Gastrocnemius medialis (tissue), 4 donors: Measurements from ENCODE around the gene CALM1.

Source experiments
- POLR2A ChIP-seq, 2 donors: fragments of 450-650 bp; IDR thresholded peaks; one replicate each; pipeline ENCODE4 v1.6.1; 2017; ENCODE audit warnings: antibody characterized with exemption in 2 of 2, mild to moderate bottlenecking in 2 of 2, moderate library complexity in 2 of 2
- TF ChIP-seq, protein P1 (sequence below), 5 experiments: fragments of 450-650 bp in 3 of 5; fragments of 200-600 bp in 2 of 5; sonication (generic) in 2 of 5; IDR thresholded peaks in 4 of 5; conservative IDR thresholded peaks in 1 of 5; 1 replicate in 4 of 5; 2 replicates in 1 of 5; pipeline ENCODE4 v1.5.1; 2016 to 2019; ENCODE audit warnings: antibody characterized with exemption in 5 of 5, mild to moderate bottlenecking in 3 of 5, moderate library complexity in 3 of 5

DNA sequence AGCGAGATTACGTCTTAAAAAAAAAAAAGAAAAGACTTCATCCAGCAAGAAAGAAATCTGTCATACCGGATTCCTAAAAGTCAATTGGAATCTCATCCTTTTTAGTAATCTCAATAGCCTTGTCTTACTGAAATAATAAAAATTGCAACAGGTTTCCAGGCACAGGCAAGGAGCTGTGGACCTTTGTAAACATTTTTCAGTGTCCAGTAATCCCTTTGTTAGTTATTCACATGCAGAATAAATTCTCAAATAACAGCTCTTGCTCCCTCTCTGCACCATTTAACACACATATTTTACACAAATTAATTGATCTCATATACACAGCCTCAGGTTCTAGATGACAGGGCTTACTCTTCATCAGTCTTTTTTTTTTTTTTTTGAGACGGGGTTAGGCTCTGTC lies 22.0 kb upstream of the CALM1 start:
- TF ChIP-seq POLR2A (IDR thresholded peaks at IDR 0.05) = no peak
- TF ChIP-seq, protein P1, sequence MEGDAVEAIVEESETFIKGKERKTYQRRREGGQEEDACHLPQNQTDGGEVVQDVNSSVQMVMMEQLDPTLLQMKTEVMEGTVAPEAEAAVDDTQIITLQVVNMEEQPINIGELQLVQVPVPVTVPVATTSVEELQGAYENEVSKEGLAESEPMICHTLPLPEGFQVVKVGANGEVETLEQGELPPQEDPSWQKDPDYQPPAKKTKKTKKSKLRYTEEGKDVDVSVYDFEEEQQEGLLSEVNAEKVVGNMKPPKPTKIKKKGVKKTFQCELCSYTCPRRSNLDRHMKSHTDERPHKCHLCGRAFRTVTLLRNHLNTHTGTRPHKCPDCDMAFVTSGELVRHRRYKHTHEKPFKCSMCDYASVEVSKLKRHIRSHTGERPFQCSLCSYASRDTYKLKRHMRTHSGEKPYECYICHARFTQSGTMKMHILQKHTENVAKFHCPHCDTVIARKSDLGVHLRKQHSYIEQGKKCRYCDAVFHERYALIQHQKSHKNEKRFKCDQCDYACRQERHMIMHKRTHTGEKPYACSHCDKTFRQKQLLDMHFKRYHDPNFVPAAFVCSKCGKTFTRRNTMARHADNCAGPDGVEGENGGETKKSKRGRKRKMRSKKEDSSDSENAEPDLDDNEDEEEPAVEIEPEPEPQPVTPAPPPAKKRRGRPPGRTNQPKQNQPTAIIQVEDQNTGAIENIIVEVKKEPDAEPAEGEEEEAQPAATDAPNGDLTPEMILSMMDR (IDR thresholded peaks at IDR 0.05 in 4 of 5, conservative IDR thresholded peaks at IDR 0.05 in 1 of 5) = no peak
